HG03460 (cell line): Measurements from ENCODE around the gene FMN1.

Source experiments
- ATAC-seq: cut with Tn5 transposase; IDR thresholded peaks from one replicate; pipeline ENCODE4 v1.9.1; 2021; ENCODE audit not compliant: unreplicated experiment

FMN1 gene

DNA sequence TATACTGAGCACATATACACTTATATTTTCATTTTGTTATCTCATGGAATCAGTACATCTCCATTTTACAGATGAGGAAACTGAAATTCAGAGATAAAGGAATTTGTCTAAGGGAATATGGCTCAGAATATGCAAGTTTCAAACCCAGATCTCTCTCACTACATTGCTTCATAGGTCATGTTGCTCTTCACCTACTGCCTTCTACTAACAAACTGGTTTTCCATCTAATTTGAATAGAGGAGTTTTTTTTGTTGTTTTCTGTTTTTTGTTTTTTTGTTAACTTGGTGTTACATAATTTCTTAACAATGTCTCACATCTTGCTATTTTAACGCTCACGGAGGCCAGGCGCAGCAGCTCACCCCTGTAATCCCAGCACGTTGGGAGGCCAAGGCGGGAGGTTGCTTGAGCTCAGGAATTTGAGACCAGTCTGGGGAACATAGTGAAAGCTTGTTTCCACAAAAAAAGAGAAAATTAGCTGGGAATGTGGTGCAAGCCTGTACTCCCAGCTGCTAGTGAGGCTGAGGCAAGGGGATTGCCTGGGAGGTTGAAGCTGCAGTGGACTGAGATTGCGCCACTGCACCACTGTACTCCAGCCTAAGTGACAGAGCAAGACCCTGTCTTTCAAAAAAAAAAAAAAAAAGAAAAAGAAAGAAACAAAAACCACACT, 37.0 kb downstream of the FMN1 start:
- ATAC-seq, result no peak

DNA sequence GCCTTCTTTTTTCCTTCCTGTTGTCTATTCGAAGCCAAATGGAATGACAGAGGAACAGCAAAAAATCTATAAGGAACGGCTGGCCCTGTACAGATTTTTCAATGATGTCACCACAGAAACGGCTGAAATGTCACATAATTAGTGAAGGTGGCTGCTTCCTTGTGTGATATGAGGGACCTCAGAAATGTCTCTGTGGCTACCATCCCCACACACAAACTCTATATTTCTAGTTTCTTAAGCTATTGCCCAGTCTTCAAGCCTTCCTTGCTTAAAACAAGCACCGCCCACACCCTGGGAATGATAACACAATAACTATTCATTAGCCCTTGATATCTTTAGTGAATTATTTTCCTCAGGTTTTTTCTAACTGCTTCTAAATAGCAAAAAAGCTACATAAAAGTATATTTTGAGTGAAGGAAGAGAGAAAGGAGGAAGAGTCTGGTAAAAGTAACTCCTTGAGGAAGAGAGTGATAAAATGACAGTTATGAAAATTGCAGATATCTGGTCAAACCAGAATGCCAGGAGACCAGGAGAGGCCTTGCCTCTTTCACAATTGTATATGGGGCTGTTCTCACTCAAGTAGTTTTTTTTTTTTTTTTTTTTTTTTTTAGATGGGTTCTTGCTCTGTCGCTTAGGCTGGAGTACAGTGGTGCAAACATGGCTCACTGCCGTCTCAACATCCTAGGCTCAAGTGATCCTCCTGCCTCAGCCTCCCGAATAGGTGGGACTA, 38.7 kb downstream of the FMN1 start:
- no peak for ATAC-seq

DNA sequence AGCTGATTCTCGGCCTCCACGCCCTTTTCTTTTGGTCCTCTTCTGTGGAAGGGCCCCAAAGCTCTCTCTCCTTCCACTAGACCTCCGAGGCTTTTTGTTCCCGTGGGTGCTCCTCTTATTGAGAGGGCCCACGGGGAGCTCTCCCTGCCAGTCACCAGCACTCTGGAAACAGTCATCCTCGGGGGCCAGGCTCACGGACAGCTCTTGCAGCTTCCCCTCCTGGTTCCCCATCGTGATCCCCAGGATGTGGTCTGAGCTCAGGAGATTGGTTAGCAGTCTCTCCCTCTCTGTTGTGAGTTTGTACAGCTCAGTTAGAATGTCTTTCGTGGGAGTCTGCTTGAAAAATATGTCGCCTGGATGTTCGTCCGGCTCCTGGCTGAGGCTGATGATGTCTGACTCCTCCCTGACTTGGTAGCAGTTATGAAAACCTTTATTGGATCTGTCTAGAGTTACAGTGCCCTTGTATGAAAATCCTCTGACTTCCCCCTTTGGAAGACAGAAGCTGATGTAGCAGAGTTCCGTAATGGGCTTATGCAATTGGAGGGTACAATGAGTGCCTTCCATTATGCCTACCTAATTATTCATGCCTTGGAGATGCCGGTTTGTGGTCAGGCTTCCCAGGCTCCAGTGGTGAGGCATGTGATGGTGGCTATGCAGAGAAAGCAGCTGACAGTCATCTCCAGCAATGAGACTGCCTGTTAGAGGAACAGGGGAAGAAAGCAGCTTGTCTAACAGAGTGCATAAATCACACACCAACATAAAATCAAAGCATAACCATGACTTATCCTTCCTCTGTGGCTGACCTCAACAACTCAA, 40.0 kb downstream of the FMN1 start:
- ATAC-seq, result no peak

DNA sequence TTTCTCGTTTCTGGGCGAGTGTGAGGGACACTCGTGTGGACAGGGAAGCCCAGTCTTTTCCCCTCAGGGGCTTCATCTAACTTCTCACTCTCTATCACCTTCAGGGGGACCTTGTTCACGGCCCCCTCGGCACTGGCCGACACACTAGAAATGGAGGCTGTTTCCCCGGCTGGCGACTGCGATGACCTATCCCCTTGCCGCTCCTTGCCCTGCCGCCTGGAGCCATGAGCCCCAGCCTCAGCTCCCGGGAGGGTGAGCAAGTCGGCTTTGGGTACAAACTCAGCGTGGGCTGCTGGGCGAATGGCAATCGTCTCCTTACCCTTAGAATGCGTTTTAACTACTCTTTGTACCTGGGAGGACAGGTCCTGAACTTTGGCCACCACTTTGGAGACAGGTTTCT, 41.0 kb downstream of the FMN1 start:
- no peak for ATAC-seq

DNA sequence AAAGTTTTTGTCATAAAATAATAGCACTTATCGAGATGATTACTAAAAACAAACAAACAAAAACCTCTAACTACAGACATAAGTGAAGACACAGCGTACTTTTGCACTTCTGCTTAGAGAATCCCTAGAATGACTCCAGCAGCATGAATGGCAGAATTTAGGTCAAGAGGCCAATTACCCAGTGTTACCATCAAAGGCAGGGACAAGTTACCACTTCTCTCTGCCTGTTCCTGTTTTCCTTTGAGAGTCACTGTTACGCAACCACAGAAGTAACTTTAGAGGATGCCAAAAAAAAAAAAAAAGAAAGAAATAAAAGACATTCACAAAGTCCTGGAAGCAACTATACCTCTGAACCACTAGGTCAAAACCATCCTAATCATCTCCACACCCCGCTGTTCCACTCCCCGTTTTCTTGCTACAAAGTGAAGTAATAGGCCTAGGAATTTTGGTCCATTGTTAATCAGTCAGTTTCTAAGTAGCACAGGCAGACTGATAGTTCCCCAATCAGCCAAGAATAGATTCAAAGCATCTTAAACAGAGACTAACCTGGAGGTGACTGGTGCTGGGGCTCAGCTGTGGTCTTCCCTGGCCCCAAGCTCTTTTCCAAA, 41.9 kb downstream of the FMN1 start:
- ATAC-seq, result no peak

DNA sequence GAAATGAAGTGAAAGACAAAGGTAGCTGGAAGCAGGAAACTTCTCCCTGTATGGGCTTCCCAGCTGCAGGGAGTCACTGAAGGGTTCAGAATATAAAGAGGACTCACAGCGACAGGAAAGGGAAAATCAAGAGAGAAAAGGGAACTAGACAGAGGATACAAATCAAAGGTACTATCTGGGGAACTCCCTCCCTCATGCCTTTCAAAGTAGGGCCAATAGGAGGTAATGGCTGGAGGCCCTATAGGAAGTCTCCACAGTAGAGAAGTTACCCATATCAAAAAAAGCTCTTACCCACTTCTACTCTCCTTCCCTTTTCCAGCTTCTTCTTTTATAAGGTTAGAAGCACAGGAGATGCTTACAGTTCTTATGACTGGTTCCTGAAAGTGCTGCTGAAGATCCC, 43.5 kb downstream of the FMN1 start:
- no peak for ATAC-seq

DNA sequence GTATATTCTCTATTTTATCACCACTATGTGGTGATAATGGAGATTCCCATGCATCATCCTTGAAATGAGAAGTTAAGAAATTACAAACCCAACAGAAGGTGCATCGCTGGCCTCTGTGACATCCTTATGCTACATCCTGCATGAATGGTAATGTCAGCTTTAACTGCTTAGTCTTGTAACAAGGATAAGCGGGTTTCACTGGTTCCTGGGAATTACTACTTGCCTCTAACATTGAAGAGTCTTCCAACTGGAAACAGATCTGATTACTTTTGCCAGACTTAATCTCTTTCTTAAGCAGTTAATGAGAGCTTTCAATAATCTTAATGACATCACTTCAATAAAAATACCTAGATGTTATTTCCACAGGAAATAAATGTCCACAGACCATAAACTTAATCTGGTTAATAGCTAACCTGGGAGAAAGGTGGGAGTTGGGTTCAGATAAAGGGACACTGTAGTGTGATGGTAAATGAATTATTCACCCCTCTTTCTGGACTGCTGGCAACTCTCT, 44.0 kb downstream of the FMN1 start:
- ATAC-seq, result no peak

DNA sequence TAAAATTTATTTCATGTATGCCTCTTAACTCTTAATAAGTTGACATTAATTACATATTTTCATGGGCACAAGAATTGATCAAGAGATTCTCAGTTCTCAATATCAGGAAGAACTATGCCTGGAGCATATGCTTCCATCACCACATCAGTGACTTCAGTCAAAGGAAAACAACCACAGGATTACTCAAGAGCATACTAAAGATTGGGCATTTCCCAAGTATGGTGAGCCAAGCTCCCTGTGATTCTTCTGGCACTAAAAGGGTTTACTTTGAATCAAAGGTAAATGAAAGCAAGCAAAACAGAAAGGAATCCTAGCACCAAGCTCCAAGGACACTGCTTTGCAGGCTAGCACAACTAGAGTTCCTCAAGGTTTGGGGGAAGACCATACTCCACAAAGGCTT, 44.6 kb downstream of the FMN1 start:
- ATAC-seq, result no peak

DNA sequence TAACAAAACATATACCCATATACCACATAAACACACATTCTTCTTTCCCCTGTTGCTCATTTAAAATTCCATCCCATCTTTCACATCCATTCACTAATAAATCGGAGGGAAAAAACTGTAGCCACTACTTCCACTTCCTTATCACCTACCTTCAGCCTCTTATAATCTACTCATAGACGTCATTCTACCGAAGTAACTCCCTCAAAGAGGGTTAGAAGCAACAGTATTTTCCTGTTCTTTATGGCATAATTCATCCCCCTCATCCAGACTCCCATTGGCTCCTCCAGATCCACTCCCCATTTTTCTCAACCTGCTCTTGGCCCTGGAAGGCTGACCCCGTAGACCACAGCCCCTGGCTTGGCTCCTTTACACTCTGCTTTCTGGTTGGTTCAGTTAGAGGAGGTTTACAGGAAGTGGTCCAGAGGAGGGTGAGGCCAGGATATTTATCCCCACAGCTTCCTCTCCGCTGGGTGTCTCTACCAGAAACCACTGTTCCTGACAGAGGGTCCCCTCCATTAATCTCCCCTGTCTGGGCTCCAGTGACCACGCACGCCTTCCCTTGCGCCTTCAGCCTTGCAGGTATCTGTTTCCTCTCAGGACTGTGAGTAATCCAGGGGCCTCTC, 46.3 kb downstream of the FMN1 start:
- no peak for ATAC-seq

DNA sequence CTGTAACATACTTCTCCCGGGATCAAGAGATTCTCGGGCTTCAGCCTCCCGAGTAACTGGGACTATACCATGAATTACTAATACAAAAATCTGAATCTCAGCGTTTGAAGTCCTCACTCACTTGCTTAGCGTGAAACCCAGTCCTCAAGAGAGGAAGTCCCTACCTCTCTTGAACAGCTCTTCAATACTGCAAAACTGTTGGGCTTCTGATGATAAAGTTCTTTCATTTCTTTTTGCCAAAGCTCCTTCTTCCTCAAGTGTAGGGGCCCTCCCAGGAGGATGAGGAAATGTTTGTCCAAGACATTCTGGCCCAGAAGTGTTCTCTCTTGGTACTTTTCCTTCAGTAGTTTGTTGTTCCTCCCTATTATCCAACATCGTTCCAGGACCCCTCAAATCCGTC, 48.5 kb downstream of the FMN1 start:
- ATAC-seq, result no peak

DNA sequence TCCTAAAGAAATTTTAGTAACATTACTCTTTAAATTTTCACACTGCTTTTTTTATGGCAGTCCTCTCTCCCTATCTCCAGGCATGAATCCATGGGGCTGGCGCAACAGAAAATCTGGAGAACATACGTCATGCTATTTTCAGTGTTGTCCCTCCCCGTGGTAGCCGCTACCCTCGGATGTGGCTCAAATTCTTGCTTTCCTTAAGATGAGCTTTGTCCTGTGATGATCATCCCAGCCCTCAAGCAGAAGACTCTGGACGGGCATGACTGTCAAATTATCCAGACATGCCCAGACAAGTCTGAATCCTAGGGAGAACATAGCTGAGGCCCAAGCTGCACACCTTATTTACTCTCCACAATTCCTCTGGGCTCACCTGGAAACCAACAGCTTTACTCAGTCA, 49.1 kb downstream of the FMN1 start:
- no peak for ATAC-seq

DNA sequence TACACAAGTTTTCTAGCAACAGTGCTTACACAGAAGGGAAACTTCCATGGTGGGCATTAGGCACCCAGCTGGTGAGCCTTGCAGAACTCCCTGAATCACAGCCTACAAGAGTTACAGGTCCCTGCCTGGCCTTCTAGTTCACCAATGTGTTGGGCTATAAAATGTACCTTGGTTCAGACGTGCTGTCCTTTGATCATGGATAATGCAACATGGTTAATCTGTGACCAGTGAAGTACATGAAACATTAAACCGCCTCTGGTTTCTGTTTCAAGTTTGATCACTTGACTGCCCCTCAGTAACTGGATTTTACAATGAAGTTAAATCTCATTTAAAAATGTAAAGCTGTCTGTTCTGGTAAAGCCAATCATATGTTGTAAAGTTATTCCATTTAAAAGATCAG, 51.8 kb downstream of the FMN1 start:
- peak; percentile 94 for ATAC-seq

DNA sequence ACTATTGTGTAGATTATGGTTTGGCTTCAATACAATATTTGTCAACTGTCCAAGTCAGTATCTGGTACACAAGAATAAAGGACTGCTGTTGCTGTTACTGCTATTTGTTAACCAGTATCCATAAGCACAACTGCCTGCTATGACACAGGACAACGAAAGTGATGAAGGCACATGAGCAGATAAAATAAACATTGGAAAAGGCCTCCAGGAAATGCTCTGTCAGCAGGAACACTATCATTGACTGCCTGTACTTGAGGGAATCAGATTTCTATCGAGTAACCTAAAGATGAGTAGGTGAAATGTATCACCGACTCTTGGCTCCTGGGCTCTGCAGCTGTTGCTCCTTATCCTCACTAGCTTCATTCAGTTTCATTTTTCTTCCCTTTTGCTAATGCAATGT, 56.5 kb downstream of the FMN1 start:
- ATAC-seq, result no peak

DNA sequence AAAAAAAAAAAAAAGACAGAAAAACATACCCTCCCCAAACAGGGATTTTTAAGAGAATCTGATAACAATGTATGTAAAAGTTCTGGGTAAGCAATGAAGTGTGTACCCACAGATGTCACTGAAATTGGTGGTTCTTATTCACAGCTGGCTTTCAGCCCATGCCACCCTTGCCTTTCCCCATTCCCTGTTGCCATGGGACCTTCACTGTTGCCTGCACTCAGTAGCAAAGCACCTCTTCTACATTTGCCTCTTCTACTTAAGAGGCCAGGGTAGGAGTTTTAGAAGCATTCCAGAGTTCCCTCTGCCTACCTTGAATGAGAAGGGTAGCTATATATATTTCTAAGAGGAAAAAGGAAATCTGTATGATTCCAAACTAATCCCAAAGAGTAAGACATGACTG, 57.4 kb downstream of the FMN1 start:
- no peak for ATAC-seq

DNA sequence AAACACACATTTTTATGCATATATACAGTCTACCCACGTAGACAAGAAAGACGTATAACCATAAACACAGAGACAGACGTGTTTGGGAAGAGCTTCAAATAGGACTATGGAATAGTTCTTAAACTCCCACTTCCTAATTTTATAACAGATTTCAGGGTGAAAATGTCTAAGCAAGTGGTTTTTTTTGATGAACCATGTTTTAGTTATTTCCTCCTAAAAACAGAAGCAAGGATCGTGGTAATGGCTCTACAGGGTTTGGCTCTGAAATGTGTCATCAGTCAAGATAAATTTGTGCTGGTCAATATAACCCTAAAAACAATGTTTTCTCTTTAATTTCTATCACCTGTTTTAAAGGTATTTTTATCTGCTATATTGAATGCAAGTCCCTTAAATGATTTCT, 58.2 kb downstream of the FMN1 start:
- ATAC-seq, result no peak

DNA sequence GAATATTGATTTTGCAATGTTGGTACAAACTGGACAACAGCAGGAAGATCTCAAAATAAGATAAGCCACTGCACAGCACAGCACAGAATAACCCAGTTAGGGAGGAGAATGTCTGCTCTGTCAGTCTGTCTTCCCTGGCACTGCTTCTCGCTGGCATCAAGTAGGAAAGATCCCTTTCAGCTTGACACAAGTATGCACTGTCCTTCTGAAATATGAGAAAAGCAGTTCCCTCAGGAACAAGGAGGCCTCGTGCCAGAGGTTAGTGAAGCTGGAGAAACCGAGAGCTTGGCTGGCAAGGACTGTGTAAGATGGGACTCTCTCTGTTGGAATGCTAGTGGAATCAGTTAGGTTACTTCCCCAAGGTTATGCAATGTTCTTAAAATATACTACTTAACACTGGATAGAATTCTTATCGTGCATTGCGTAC, 59.1 kb downstream of the FMN1 start:
- ATAC-seq, result no peak

DNA sequence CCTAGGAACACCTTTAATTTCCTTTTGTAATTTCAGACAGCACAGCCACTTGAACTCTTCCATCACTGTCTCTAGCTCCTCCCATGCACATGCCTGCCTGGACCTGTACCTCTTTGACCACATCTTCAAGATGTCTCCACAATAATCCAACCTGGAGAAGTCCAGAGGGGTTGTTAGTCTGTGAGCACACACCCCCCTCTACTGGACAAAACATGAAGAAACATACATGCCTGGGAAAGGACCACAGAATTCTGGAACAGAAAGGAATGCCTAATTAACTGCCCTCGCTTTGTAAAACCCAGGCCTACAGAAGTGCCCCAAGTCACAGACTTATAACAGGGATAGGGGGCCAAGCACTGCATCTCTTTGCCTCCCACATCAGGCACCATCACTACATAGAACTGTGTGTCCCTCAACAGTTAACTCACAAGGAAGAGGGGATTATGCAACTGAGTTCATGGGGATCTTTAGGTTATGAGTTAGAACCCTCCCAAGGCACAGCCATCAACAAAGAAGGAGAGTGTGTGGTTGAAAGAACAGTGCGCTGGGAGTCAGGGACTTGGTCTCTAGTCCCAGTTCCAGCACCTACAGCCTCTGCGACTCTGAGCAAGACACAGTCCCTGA, 61.7 kb downstream of the FMN1 start:
- no peak for ATAC-seq

DNA sequence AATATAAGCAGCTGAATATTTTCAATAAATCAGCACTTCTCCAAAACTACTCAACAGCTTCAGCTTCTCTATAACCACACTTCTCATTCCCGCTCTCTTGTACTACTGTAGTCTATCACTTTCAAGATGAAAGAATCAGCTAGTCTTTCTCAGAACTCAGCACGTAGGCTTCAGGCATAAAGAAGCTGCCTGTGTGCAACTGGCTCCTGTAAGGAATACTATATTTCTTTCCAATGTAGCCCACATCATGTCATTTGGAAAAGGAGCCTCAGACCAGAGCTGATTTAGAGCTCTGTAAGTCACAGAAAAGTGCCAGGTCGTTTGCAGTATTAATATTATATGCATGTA, 62.3 kb downstream of the FMN1 start:
- no peak for ATAC-seq

DNA sequence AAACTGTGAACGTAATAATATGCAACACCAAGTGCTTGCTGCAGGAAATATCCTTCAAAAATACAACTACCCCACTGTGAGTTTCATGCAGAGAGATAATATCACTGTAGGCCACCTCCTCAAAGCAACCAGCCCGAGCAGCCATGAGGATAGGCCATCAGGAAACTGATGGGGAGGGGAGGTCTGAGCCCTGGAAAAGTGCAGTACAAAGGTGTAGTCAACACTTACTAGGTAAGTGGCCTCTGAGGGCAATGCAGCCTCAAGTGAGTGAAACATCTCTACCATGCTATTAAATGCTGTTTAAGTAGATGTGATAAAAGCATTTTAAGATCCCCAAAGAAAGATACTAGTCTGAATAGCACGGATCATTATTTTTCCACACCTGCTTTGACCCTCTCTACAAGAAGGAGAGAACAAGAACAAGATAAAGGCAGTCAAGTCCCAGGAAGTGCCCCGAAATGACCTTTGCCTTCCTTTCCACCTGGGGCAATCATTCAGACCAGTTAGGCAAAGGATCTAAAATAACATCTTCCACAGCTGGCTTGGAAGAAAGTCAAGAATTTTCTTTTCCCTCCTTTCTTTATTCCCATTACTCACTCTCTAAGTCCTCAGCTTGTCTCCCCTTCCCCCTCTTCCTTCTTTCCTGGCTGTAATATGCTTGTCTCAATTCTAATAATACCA, 62.8 kb downstream of the FMN1 start:
- no peak for ATAC-seq
